GM12878 (cell line): ENCODE data around the gene ACOT7. TPM values are rescaled to one million over a fixed set of nuclear protein-coding genes. Genes with fewer than 3 reads are reported as not detected.

Source experiments
- ATAC-seq: fragments of 200-7000 bp; cut with Tn5 transposase; 3 replicates; pipeline ENCODE4 v1.9.1; 2020; ENCODE audit warnings: mild to moderate bottlenecking, moderate library complexity
- BruUV-seq: library from RNA; stranded (reverse); fragments of 400-500 nt; replicated peaks from 2 replicates; lab custom pipeline; 2021; lab: Mats Ljungman, UMichigan
- CTCF ChIA-PET: fragments of 300-600 bp; sonication (Branson Sonifier 250); formaldehyde crosslinking; extraction: SDS; loops from one replicate; lab custom pipeline; 2021; ENCODE audit warnings: inconsistent platforms; lab: Yijun Ruan, JAX
- POLR2A ChIA-PET: fragments of 350-600 bp; formaldehyde crosslinking; extraction: SDS; loops from one replicate; lab custom pipeline; 2021; ENCODE audit warnings: inconsistent platforms; lab: Charles Lee
- RAD21 ChIA-PET: fragments of 300-600 bp; sonication (Branson Sonifier 250); formaldehyde crosslinking; loops from one replicate; lab custom pipeline; 2023; ENCODE audit warnings: antibody characterized with exemption; ENCODE audit not compliant: unreplicated experiment; lab: Charles Lee
- SMC1A ChIA-PET: fragments of 300-600 bp; sonication (Branson Sonifier 250); formaldehyde crosslinking; loops from one replicate; lab custom pipeline; 2023; ENCODE audit not compliant: unreplicated experiment, uncharacterized antibody; lab: Charles Lee
- DNase-seq: peaks from one replicate; pipeline ENCODE4 v3.0.0-alpha.2; 2011; ENCODE audit warnings: low read depth, low spot score
- FAIRE-seq: peaks from 3 replicates; lab custom pipeline; 2011; peaks lifted over from hg19 to GRCh38; lab: Jason Lieb, UNC
- H2AFZ ChIP-seq: 2 replicates; pipeline ENCODE4 v1.6.0; 2011; ENCODE audit warnings: low read depth, low read length, control low read depth; ENCODE audit not compliant: control insufficient read depth
- H3K27ac ChIP-seq: 2 replicates; pipeline ENCODE4 v1.5.1; 2011; ENCODE audit warnings: control low read depth; ENCODE audit not compliant: control insufficient read depth, insufficient read depth
- H3K27me3 ChIP-seq, 2 experiments: replicated peaks in 1 of 2; 2 replicates each; pipeline versions ENCODE4 v1.6.0 to v1.6.1; 2011; ENCODE audit warnings: low read length in 1 of 2; ENCODE audit not compliant: control insufficient read depth in 2 of 2, insufficient read depth in 2 of 2
- H3K36me3 ChIP-seq, 2 experiments: 2 replicates each; pipeline ENCODE4 v1.5.1; 2011; ENCODE audit warnings: low read length in 1 of 2; ENCODE audit not compliant: control insufficient read depth in 2 of 2, insufficient read depth in 2 of 2
- H3K4me1 ChIP-seq: 2 replicates; pipeline ENCODE4 v1.6.1; 2011; ENCODE audit warnings: mild to moderate bottlenecking, low read length, moderate library complexity, mixed read lengths; ENCODE audit not compliant: control insufficient read depth, insufficient read depth
- H3K4me2 ChIP-seq: 2 replicates; pipeline ENCODE4 v1.6.0; 2011; ENCODE audit warnings: control low read depth; ENCODE audit not compliant: control insufficient read depth, insufficient read depth
- H3K4me3 ChIP-seq: fragments of 200-600 bp; sonication (generic); 2 replicates; pipeline ENCODE4 v1.5.1; 2016
- H3K79me2 ChIP-seq: 2 replicates; pipeline ENCODE4 v1.6.0; 2011; ENCODE audit warnings: low read length; ENCODE audit not compliant: control insufficient read depth, insufficient read depth
- H3K9ac ChIP-seq: 2 replicates; pipeline ENCODE4 v1.8.0; 2011; ENCODE audit warnings: low read length, control low read depth, mixed read lengths; ENCODE audit not compliant: control insufficient read depth, insufficient read depth
- H3K9me3 ChIP-seq: replicated peaks from 3 replicates; pipeline ENCODE4 v1.5.1; 2011; ENCODE audit warnings: mild to moderate bottlenecking, low read length; ENCODE audit not compliant: control insufficient read depth, insufficient read depth
- H4K20me1 ChIP-seq: 2 replicates; pipeline ENCODE4 v1.6.0; 2011; ENCODE audit not compliant: control insufficient read depth, insufficient read depth
- BRCA1 ChIP-seq: IDR thresholded peaks from 2 replicates; pipeline ENCODE4 v1.6.1; 2011; ENCODE audit warnings: low read depth, low read length, improper control_type of control experiment
- CHD1 ChIP-seq: IDR thresholded peaks from 2 replicates; pipeline ENCODE4 v1.6.1; 2012; ENCODE audit warnings: low read depth, low read length, improper control_type of control experiment
- CREM ChIP-seq: IDR thresholded peaks from 2 replicates; pipeline ENCODE4 v1.6.1; 2014; ENCODE audit warnings: antibody characterized with exemption, low read depth
- EP300 ChIP-seq, 2 experiments: fragments of 150-350 bp in 1 of 2; IDR thresholded peaks; 2 replicates each; pipeline ENCODE4 v1.6.1; 2011 to 2012; ENCODE audit warnings: low read depth in 2 of 2, low read length in 2 of 2, borderline replicate concordance in 1 of 2, improper control_type of control experiment in 1 of 2, inconsistent platforms in 1 of 2; ENCODE audit not compliant: control insufficient read depth in 1 of 2
- EZH2 ChIP-seq: IDR thresholded peaks from 2 replicates; pipeline ENCODE4 v1.6.1; 2012; ENCODE audit warnings: low read depth, mild to moderate bottlenecking, control low read depth, inconsistent platforms, low read length, borderline replicate concordance; ENCODE audit not compliant: control insufficient read depth
- FOXK2 ChIP-seq: fragments of 450-650 bp; IDR thresholded peaks from 2 replicates; pipeline ENCODE4 v1.6.1; 2017; ENCODE audit warnings: mild to moderate bottlenecking, moderate library complexity
- MYC ChIP-seq: IDR thresholded peaks from 2 replicates; pipeline ENCODE4 v1.6.1; 2011; ENCODE audit warnings: mild to moderate bottlenecking, low read length, moderate library complexity, inconsistent platforms; ENCODE audit not compliant: insufficient read depth, insufficient replicate concordance, insufficient read length, severe bottlenecking
- PML ChIP-seq: IDR thresholded peaks from 2 replicates; pipeline ENCODE4 v1.6.1; 2012; ENCODE audit warnings: low read length, inconsistent platforms
- POLR2AphosphoS5 ChIP-seq: IDR thresholded peaks from 2 replicates; pipeline ENCODE4 v1.6.1; 2011; ENCODE audit warnings: mild to moderate bottlenecking, low read length, inconsistent platforms
- RCOR1 ChIP-seq: conservative IDR thresholded peaks from 2 replicates; pipeline ENCODE4 v1.6.1; 2012; ENCODE audit warnings: low read depth, low read length, improper control_type of control experiment
- STAT3 ChIP-seq: IDR thresholded peaks from 2 replicates; pipeline ENCODE4 v1.6.1; 2011; ENCODE audit warnings: low read depth, low read length, improper control_type of control experiment
- ZNF24 ChIP-seq: fragments of 450-650 bp; IDR thresholded peaks from 2 replicates; pipeline ENCODE4 v1.6.1; 2017; ENCODE audit warnings: antibody characterized with exemption, mild to moderate bottlenecking
- ZNF592 ChIP-seq: fragments of 450-650 bp; IDR thresholded peaks from 2 replicates; pipeline ENCODE4 v1.6.1; 2017; ENCODE audit warnings: mild to moderate bottlenecking, moderate library complexity
- WGBS: methylation state at CpG from one replicate; pipeline ENCODE4 v1.1.6; 2016; ENCODE audit warnings: low lambda C conversion rate; ENCODE audit not compliant: insufficient replicate concordance, insufficient coverage; ENCODE audit errors: missing lambda C conversion rate; 5-methylcytosine and 5-hydroxymethylcytosine counted together
- in situ Hi-C: fragments of 300-500 bp; cut with MboI; formaldehyde crosslinking; loops from 9 replicates; pipeline ENCODE4 v1.14.3; 2018; ENCODE audit warnings: mixed read lengths
- intact Hi-C: fragments of 100-400 bp; cut with micrococcal nuclease; formaldehyde crosslinking; loops from one replicate; pipeline ENCODE4 v1.14.2; 2022; ENCODE audit not compliant: unreplicated experiment
- polyA plus RNA-seq, 11 experiments: library from polyadenylated mRNA; depleted of rRNA in 4 of 11; unstranded in 6 of 11; stranded (reverse) in 5 of 11; fragments of >200 nt; fragmentation: Nextera tagmentation in 4 of 11; fragmentation: Illumina TruSeq in 1 of 11; extraction: Ambion mirVana in 4 of 11; extraction: Trizol in 1 of 11; gene quantifications; 1 replicate in 1 of 11; 2 replicates in 10 of 11; pipeline versions ENCODE4 v1.2.1 to v1.2.3, GENCODE V29; 2011 to 2016; ENCODE audit warnings: inconsistent platforms in 2 of 11, missing spikeins in 2 of 11, low read depth in 1 of 11
- total RNA-seq, 4 experiments: library from RNA; depleted of rRNA in 3 of 4; stranded (reverse); fragments of >200 nt in 3 of 4; fragmentation: Illumina TruSeq in 1 of 4; extraction: Trizol in 1 of 4; gene quantifications; 2 replicates each; pipeline versions ENCODE4 v1.2.1 to v1.2.3, GENCODE V29; 2013 to 2021
- TF ChIP-seq, protein P1 (sequence below): fragments of 450-650 bp; formaldehyde crosslinking; IDR thresholded peaks from 2 replicates; pipeline ENCODE4 v1.5.0; 2022; ENCODE audit warnings: mild to moderate bottlenecking, missing genetic modification characterization
- TF ChIP-seq, protein P2 (sequence below), 3 experiments: IDR thresholded peaks in 2 of 3; conservative IDR thresholded peaks in 1 of 3; 2 replicates each; pipeline ENCODE4 v1.5.1; 2011; ENCODE audit warnings: low read depth in 3 of 3, low read length in 3 of 3, mild to moderate bottlenecking in 3 of 3, control low read depth in 2 of 3, moderate library complexity in 2 of 3, inconsistent platforms in 1 of 3, mixed read lengths in 1 of 3; ENCODE audit not compliant: control insufficient read depth in 2 of 3, insufficient read depth in 1 of 3; ENCODE audit errors: extremely low read depth in 1 of 3

Gene ACOT7
- total and polyA plus RNA-seq, 10 of the 15 experiments (the other 5 are each of a cell fraction or from before 2014, with no cell fraction given) = 8.9 to 206 (median 61.2) TPM

GRCh38 chr1:6273380-6273891 is 120.1 kb downstream of the ACOT7 start:
- ATAC-seq (no peak), DNase-seq (no peak), FAIRE-seq (no peak)
- WGBS = 83% methylated on average over 19 of the region's 19 CpGs
- POLR2A ChIA-PET = no interaction called here
- BruUV-seq = no TSS peak
- Histone ChIP-seq H3K79me2 (no peaks in the 10 kb centered on the region), H2AFZ (no peak overlapping the region), H4K20me1 (no peaks in the 10 kb centered on the region; the same call in 1 of the 2 replicates), H3K27ac (no peak overlapping the region), H3K27me3 (no peaks in the 10 kb centered on the region), H3K4me1 (no peaks in the 10 kb centered on the region), H3K4me2 (no peak overlapping the region), H3K9me3 (no peaks in the 10 kb centered on the region), H3K4me3 (no peak overlapping the region), H3K9ac (no peak overlapping the region), H3K36me3 (peaks cover 0 to 4% of the 10 kb centered on the region in 2 experiments; a peak in 2 of 4 replicates)
- RAD21 ChIA-PET = interaction anchor here (0.6 kb wide), 1 partner anchor 41 kb away, joined by 4 read pairs; no protein-coding TSS in a partner anchor
- CTCF ChIA-PET = interaction anchor here (0.7 kb wide), 1 partner anchor 43 kb away, joined by 3 read pairs; no protein-coding TSS in a partner anchor
- SMC1A ChIA-PET = no interaction called here
- in situ Hi-C loops (no loop called here), intact Hi-C loops (no loop called here)
- TF ChIP-seq ZNF24 = no peak
- no peak for TF ChIP-seq PML
- TF ChIP-seq CHD1 = no peak
- no peak for TF ChIP-seq MYC
- no peak for TF ChIP-seq BRCA1
- no peak for TF ChIP-seq RCOR1
- TF ChIP-seq POLR2AphosphoS5 = no peak
- TF ChIP-seq CREM = no peak
- TF ChIP-seq FOXK2 = no peak
- TF ChIP-seq EZH2 = no peak
- TF ChIP-seq EP300 (IDR thresholded peaks at IDR 0.05; ENCODE audit: borderline replicate concordance in 1 of 2, control insufficient read depth in 1 of 2, low read depth in 2 of 2, low read length in 2 of 2) = no peak
- TF ChIP-seq ZNF592 = no peak
- TF ChIP-seq, protein P1, sequence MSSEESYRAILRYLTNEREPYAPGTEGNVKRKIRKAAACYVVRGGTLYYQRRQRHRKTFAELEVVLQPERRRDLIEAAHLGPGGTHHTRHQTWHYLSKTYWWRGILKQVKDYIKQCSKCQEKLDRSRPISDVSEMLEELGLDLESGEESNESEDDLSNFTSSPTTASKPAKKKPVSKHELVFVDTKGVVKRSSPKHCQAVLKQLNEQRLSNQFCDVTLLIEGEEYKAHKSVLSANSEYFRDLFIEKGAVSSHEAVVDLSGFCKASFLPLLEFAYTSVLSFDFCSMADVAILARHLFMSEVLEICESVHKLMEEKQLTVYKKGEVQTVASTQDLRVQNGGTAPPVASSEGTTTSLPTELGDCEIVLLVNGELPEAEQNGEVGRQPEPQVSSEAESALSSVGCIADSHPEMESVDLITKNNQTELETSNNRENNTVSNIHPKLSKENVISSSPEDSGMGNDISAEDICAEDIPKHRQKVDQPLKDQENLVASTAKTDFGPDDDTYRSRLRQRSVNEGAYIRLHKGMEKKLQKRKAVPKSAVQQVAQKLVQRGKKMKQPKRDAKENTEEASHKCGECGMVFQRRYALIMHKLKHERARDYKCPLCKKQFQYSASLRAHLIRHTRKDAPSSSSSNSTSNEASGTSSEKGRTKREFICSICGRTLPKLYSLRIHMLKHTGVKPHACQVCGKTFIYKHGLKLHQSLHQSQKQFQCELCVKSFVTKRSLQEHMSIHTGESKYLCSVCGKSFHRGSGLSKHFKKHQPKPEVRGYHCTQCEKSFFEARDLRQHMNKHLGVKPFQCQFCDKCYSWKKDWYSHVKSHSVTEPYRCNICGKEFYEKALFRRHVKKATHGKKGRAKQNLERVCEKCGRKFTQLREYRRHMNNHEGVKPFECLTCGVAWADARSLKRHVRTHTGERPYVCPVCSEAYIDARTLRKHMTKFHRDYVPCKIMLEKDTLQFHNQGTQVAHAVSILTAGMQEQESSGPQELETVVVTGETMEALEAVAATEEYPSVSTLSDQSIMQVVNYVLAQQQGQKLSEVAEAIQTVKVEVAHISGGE (CRISPR knock-in tag) = no peak
- TF ChIP-seq STAT3 = no peak
- TF ChIP-seq, protein P2, sequence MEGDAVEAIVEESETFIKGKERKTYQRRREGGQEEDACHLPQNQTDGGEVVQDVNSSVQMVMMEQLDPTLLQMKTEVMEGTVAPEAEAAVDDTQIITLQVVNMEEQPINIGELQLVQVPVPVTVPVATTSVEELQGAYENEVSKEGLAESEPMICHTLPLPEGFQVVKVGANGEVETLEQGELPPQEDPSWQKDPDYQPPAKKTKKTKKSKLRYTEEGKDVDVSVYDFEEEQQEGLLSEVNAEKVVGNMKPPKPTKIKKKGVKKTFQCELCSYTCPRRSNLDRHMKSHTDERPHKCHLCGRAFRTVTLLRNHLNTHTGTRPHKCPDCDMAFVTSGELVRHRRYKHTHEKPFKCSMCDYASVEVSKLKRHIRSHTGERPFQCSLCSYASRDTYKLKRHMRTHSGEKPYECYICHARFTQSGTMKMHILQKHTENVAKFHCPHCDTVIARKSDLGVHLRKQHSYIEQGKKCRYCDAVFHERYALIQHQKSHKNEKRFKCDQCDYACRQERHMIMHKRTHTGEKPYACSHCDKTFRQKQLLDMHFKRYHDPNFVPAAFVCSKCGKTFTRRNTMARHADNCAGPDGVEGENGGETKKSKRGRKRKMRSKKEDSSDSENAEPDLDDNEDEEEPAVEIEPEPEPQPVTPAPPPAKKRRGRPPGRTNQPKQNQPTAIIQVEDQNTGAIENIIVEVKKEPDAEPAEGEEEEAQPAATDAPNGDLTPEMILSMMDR (IDR thresholded peaks at IDR 0.05 in 2 of 3, conservative IDR thresholded peaks at IDR 0.05 in 1 of 3; ENCODE audit: control insufficient read depth in 2 of 3, extremely low read depth in 1 of 3, insufficient read depth in 1 of 3, low read depth in 3 of 3, low read length in 3 of 3) = no peak
